Measurements from ENCODE around the gene SERTAD1.

Gene SERTAD1

GRCh38 chr19:40389404-40390083, 36.2 kb downstream of the SERTAD1 start:
- no peak for TF ChIP-seq CTCF (conservative IDR thresholded peaks at IDR 0.05; ENCODE audit: low read length)
- no peak overlapping the region for H3K4me3 ChIP-seq (ENCODE audit: low read length)
- no peak for DNase-seq (ENCODE audit: low read depth)

- TF ChIP-seq CTCF (conservative IDR thresholded peaks at IDR 0.05; ENCODE audit: low read length) = no peak
- DNase-seq (ENCODE audit: low read depth) = no peak
- no peak overlapping the region for H3K4me3 ChIP-seq (ENCODE audit: low read length)
Measured at GRCh38 chr19:40388481-40388880, 37.3 kb downstream of the SERTAD1 start.

GRCh38 chr19:40387155-40387554, 38.6 kb downstream of the SERTAD1 start:
- no peak for TF ChIP-seq CTCF (conservative IDR thresholded peaks at IDR 0.05; ENCODE audit: low read length)
- no peak overlapping the region for H3K4me3 ChIP-seq (ENCODE audit: low read length)
- no peak for DNase-seq (ENCODE audit: low read depth)

- H3K4me3 ChIP-seq (ENCODE audit: low read length) = no peak overlapping the region
- no peak for TF ChIP-seq CTCF (conservative IDR thresholded peaks at IDR 0.05; ENCODE audit: low read length)
- no peak for DNase-seq (ENCODE audit: low read depth)
Measured at GRCh38 chr19:40383668-40384248, 42.0 kb downstream of the SERTAD1 start.

GRCh38 chr19:40381321-40381720, 44.5 kb downstream of the SERTAD1 start:
- TF ChIP-seq CTCF (conservative IDR thresholded peaks at IDR 0.05; ENCODE audit: low read length) = no peak
- no peak for DNase-seq (ENCODE audit: low read depth)
- H3K4me3 ChIP-seq (ENCODE audit: low read length) = no peak overlapping the region

GRCh38 chr19:40380199-40381037, 45.4 kb downstream of the SERTAD1 start:
- TF ChIP-seq CTCF (conservative IDR thresholded peaks at IDR 0.05; ENCODE audit: low read length) = no peak
- DNase-seq (ENCODE audit: low read depth) = no peak
- H3K4me3 ChIP-seq (ENCODE audit: low read length) = no peak overlapping the region
